NCI-H345 treated with DMSO at 0.1 percent for 48 hours (cell line): ENCODE results near the gene CDKN2B.
A peak's percentile ranks its signal among the peaks of the same experiment; 100 is the strongest.

ENCODE experiments used
- DNase-seq: peaks from one replicate; lab custom pipeline; 2025; ENCODE audit not compliant: unreplicated experiment; lab: John Stamatoyannopoulos, UW

Gene CDKN2B

GRCh38 chr9:21995006-21995665 is 14.0 kb downstream of the CDKN2B start:
- DNase-seq, result peak; percentile 47

DNA sequence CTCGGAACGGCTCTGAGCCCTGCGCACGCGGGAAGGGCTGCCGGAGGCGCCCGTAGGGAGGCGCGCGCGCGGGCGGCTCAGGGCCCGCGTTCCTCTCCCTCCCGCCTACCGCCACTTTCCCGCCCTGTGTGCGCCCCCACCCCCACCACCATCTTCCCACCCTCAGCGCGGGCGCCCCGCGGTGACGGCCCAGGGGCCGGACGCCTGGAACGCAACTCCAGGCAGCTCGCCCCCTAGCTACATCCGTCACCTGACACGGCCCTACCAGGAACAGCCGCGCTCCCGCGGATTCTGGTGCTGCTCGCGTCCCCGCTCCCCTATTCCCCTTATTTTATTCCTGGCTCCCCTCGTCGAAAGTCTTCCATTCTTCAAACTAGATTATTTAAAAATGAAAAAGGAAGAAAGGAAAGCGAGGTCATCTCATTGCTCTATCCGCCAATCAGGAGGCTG is 14.5 kb downstream of the CDKN2B start, which contains the start of gene CDKN2B-AS1:
Gene CDKN2B-AS1 (plus strand): TSS at position 236 of the 450 bp plus-strand sequence.
- DNase-seq, result peak; percentile 90

GRCh38 chr9:21993893-21994555 is 15.1 kb downstream of the CDKN2B start, which contains the start of gene CDKN2A:
Gene CDKN2A, minus strand, starts transcription at chr9:21994392.
- DNase-seq, result peak; percentile 90

- DNase-seq, result no peak
Measured at GRCh38 chr9:21993007-21993406, 16.1 kb downstream of the CDKN2B start.

DNA sequence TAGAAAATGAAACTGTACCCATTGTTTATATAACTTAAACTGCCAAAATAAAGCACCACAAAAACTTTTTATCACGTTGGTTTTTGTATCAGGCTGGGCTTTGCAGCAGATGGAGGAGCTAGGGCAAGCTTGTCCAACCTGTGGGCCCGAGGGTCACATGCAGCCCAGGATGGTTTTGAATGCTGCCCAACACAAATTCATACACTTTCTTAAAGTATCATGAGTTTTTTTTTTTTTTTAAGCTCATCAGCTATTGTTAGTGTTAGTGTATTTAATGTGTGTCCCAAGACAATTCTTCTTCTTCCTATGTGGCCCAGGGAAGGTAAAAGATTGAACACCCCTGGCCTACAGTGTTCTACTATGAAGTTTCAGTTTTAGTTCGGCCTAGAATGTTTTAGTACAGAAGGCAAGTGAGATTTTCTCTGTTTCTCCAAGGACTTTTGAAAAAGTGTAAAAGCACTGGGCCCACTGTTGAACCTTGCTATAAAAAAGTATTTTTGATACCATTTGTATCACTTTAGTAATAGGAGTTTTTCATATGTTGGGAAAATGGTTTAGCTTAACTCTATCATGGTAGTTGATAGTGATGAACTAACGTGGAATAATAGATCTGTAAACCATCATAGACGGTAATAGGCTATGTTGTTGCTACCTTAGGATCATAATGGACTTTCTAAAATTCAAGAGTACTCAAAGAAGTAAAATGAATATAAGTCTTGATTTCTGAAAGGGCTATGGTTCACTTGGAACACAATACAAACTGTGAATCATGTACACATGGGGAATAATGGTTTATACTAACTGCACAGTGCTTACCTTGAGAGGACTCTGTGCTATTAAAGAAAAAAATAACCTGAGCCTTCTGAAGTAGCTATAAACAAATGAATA is 17.8 kb downstream of the CDKN2B start:
- DNase-seq, result no peak

- DNase-seq, result no peak
Measured at GRCh38 chr9:21989440-21990189, 19.5 kb downstream of the CDKN2B start.

DNA sequence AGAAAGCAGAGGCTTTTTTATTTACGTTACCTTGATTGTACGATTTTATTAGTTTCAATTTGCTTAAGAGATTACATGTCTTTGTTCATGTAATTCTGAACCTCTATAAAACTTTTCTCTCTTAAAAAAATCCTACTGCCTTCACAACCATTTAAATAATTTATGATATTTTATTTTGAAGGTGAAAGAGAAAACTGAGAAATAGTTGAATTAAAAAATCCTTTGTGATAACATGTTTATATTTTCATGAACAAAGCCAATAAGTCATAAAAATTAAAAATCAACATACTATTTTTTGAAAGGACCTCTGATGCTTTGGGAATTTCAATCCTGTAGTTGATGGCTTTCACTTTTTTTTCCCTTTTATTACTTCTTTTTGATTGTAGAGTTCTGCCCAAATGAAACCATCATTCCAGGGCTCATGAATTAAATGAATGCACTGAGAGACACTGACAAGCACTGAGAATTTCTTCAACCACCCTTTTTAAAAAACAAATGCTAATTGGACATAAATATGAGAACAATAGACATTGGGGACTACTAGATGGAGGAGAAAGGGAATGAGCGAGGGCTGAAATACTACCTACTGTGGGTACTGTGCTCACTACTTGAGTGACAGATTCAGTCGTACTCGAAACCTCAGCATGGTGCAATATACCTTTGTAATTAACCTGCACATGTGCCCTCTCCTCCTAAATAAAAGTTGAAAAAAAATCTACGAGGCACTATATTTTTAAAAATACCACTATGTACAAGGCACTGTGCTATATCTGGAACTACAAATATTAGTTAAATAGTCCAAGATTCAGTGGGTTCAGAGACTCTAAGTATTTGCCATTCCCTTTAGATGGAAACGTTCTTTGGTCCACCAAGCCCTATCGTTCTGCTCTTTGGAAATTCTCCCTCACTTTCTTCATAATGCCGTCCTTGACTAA is 20.8 kb downstream of the CDKN2B start:
- DNase-seq, result no peak

- no peak for DNase-seq
Measured at GRCh38 chr9:21985964-21986667, 23.0 kb downstream of the CDKN2B start.

- DNase-seq, result no peak
Measured at GRCh38 chr9:21984101-21984500, 25.0 kb downstream of the CDKN2B start.

DNA sequence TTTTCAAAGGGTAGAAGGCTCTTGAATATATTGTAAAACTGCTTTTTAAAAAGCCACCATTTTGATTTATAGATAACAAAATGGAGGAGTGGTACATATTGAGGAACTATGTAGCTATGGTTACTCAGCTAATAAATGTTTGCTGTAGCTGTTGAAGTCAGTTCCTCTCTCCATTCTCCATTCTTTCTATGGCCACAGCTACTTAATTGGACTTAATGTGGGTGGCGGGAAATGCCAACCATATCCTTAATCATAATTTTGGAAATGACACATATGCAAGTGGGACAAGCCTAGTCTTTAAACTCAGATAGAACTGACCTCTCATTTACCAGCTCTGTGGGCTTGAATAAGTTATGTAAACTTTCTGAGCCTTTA is 25.6 kb downstream of the CDKN2B start:
- DNase-seq, result no peak

DNA sequence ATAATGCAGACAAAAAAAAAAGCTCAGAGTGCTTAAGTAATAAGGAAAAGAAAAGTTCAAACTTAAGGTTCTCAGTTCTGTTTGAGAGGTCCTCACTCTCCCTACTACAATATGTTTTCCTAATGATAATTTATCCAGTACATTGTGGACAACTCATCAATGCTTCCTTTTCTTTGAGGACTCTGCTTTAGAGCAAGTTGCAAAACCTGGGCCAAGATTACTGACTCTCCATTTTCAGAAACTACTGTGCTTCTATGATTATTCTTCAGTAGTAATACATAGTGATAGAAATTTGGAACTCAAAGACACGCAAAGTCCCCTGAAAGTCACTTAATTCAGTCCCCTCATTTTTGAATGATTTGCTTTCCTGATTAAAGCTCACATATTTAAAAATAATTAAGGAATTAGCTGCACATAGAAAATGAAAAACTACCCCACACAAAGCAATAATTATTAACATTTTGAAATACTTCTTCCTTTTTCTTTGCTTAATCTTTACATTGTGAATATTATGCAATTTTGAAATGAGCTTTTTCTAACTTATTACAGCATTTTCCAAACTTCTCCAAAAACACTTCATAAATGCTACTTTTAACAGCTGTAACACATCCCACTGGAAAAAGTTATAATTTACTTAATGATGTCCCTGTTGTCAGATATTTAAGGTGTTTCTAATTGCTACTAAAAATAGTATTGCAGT is 26.1 kb downstream of the CDKN2B start:
- DNase-seq, result no peak

DNA sequence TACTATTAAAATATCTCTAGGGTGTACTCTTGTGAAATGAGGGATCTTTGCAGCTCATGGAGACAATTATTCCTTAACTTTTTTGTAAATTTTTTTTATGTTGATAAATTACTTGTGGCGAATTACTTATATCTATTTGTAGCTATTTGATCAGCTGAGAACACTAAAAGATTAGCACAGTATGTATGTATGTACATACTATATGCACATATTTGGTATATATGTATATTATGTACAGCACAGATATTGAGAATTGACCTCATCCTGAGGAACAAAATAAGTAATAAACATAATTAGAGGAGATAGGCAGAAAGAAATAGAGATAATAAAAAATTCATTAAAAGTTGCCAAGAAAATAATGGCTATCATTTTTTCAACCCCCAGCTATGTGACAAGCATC is 26.7 kb downstream of the CDKN2B start:
- no peak for DNase-seq

- DNase-seq, result no peak
Measured at GRCh38 chr9:21976334-21976875, 32.7 kb downstream of the CDKN2B start.

- peak; percentile 82 for DNase-seq
Measured at GRCh38 chr9:21974722-21975409, 34.2 kb downstream of the CDKN2B start.

DNA sequence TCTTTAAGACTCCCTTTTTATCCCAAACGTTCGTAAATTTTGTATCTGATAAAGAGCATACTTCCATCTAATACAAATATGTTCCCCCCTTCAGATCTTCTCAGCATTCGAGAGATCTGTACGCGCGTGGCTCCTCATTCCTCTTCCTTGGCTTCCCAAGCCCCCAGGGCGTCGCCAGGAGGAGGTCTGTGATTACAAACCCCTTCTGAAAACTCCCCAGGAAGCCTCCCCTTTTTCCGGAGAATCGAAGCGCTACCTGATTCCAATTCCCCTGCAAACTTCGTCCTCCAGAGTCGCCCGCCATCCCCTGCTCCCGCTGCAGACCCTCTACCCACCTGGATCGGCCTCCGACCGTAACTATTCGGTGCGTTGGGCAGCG is 34.8 kb downstream of the CDKN2B start:
- no peak for DNase-seq

- no peak for DNase-seq
Measured at GRCh38 chr9:21972361-21972760, 36.7 kb downstream of the CDKN2B start.

GRCh38 chr9:21970800-21971640 is 38.1 kb downstream of the CDKN2B start:
- DNase-seq, result no peak
